ENCODE results near the gene CCDC71. TPM values are rescaled to one million over a fixed set of nuclear protein-coding genes. Genes with fewer than 3 reads are reported as not detected.

Gene CCDC71
- total RNA-seq, 2 experiments from 2014 or later = 30.0 to 30.9 TPM

DNA sequence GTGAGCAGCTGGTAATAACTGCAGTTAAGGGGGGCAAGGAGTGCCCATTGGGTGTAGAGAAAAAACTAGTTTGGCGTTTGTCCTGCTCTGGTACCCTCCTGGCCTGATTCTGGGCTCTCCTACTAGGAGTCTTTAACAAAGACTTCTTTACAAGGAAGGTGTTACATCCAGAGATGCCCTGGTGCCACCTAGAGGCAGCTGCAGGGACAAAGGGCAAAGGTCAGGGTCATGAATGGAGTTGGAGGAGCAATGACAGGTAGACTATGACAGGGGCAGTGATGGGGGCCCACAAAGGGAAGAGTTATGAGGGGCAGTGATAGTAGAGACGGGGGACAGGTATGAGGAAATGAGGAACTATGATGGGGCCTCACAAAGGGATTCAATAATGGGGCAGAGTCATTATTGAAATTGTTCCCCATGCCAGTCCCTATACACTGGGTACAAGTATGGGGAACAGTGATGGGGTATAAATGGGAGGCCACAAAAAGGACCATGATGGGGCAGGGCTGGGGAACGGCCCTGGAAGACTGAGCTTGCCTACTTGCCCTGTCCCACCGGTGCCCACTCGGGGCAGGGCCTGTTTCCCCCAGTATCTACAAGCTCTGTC lies 7.9 kb downstream of the CCDC71 start:
- peak overlapping the region; percentile 9 for H3K27ac Mint-ChIP-seq
- H3K4me1 Mint-ChIP-seq = peaks cover 15% of the 10 kb centered on the region
- no peaks in the 10 kb centered on the region for H3K9me3 Mint-ChIP-seq
- no peaks in the 10 kb centered on the region for H3K27me3 Mint-ChIP-seq
- peak; percentile 57 for DNase-seq
- no peak overlapping the region for H3K4me3 Mint-ChIP-seq
- peaks cover 6% of the 10 kb centered on the region for H3K36me3 Mint-ChIP-seq

DNA sequence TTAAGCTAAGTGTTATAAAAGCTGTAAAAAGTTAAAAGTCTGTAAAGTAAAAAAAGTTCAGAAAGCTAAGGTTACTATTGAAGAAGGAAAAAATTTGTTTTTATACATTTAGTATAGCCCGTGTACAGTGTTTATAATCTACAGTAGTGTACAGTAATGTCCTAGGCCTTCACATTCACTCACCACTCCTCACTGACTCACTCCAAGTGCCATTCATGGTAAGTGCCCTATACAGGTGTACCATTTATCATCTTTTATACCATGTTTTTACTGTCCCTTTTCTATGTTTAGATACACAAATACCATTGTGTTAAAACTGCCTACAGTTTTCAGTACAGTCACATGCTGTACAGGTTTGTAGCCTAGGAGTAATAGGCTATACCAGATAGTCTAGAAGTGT lies 8.8 kb downstream of the CCDC71 start:
- Mint-ChIP-seq H3K27ac (no peak overlapping the region), H3K27me3 (no peaks in the 10 kb centered on the region)

DNA sequence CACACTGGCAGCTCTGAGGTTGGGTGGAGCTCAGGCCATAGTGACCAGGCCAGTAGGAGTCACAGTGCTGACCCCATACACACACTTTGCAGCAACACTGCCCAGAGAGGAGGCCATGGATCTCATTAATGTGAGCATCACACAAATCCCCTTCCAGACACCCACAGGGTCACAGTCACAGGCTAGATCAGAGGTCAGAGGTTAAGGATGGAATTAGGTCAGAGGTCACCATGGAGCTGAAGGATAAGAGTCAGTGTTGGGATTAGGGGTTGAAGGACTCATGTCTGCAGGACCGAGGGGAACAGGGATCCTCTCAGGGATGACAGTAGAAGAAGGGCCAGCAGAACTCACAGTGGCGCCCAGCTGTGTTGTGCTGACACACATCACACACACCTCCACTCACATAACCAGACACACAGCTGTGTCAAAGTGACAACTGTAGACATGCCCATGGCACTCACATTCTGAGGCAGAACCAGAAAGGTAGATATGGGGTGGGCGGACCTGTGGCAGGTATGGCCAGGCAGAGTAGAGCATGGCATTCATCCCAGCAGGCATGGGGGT lies 12.7 kb downstream of the CCDC71 start:
- Mint-ChIP-seq H3K27me3 (no peaks in the 10 kb centered on the region), H3K27ac (no peak overlapping the region), H3K4me1 (peaks cover 2% of the 10 kb centered on the region), H3K9me3 (no peaks in the 10 kb centered on the region), H3K36me3 (peaks cover 1% of the 10 kb centered on the region), H3K4me3 (no peak overlapping the region)
- no peak for DNase-seq

More for the DNA sequence above, 8.8 kb downstream of the CCDC71 start:
- Mint-ChIP-seq H3K36me3 (peaks cover 3% of the 10 kb centered on the region), H3K4me3 (no peak overlapping the region), H3K9me3 (no peaks in the 10 kb centered on the region), H3K4me1 (peaks cover 14% of the 10 kb centered on the region)
- no peak for DNase-seq

DNA sequence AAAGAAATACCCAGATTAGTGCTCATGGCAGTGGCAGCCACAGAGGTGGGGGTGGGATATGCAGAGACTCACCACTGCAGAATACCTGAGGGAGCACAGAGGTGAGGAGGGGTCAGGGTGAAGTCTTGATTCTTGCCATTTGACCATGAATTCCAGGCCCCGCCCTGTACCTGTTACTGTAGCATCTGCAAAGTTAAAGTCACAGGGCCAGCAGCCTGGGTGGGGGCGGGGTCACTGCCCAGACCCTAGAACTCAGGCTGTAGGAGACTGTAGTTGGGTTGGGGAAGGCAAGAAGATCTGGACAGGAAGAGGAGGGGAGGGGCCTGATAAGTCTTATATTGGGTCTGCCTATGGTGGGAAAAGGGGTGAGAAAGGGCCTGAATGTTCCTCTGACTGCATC lies 14.5 kb downstream of the CCDC71 start:
- H3K4me1 Mint-ChIP-seq = no peaks in the 10 kb centered on the region
- H3K9me3 Mint-ChIP-seq = no peaks in the 10 kb centered on the region
- no peak overlapping the region for H3K27ac Mint-ChIP-seq
- no peaks in the 10 kb centered on the region for H3K27me3 Mint-ChIP-seq
- no peaks in the 10 kb centered on the region for H3K36me3 Mint-ChIP-seq
- DNase-seq = no peak
- H3K4me3 Mint-ChIP-seq = no peak overlapping the region

DNA sequence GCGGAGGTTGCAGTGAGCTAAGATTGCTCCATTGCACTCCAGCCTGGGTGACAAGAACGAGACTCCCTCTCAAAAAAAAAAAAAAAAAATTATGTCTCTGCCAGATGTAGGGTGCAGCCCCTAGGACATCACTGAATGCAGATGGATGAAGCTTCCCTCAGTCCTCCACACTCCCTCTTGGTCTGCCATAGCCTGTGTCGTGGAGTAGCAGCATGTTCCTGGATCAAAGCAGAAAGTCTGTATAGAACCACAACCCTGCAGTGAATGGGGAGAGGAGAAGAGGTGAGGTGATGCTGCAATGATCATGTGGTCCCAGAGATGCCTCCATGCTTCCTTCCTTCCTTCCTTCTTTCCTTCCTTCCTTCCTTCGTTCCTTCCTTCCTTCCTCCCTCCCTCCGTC lies 18.0 kb downstream of the CCDC71 start:
- Mint-ChIP-seq H3K4me3 (no peak overlapping the region), H3K36me3 (no peaks in the 10 kb centered on the region), H3K27ac (no peak overlapping the region), H3K27me3 (no peaks in the 10 kb centered on the region), H3K4me1 (no peaks in the 10 kb centered on the region), H3K9me3 (no peaks in the 10 kb centered on the region)
- DNase-seq = no peak

DNA sequence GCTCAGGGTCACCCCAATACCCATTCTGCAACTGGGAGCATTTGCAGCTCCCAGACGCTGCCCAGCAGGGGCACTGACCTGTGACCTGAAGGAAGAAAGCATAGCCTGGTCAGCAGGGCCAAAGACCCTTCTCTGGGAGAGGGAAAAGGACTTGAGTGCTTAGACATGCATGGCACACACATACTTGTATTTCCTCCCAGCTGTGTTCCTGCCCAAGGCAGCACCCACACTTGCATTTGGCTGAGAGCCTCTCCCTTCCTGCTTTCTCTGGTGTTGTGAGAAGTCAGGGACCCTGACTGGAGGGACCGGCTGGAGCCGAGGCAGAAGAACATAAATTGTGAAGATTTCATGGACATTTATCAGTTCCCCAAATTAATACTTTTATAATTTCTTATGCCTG lies 26.1 kb downstream of the CCDC71 start:
- DNase-seq = no peak
- no peaks in the 10 kb centered on the region for H3K4me1 Mint-ChIP-seq
- no peak overlapping the region for H3K27ac Mint-ChIP-seq
- no peak overlapping the region for H3K4me3 Mint-ChIP-seq
- no peaks in the 10 kb centered on the region for H3K27me3 Mint-ChIP-seq
- no peaks in the 10 kb centered on the region for H3K9me3 Mint-ChIP-seq
- no peaks in the 10 kb centered on the region for H3K36me3 Mint-ChIP-seq

DNA sequence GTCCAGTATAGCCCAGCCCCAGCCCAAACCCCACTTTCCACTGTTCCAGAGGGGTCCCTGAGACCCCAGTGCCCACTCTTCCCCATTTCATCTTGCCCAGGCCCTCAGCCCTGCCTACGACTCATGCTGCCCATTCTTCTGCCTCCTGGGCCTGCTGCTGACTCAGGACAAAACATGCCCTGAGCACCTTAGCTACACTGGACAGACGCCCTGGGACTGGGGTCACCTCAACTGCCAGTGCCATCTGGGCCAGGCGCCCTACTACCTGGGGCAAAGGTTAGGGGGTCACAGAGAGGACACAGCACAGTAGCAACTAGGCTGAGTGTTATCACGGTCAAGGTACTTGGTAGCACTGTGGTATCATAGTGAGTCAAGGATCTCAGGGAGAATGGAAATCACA lies 30.6 kb downstream of the CCDC71 start:
- Mint-ChIP-seq H3K9me3 (no peaks in the 10 kb centered on the region), H3K27me3 (peaks cover 31% of the 10 kb centered on the region), H3K27ac (no peak overlapping the region), H3K4me1 (peaks cover 8% of the 10 kb centered on the region), H3K4me3 (no peak overlapping the region), H3K36me3 (no peaks in the 10 kb centered on the region)
- DNase-seq = no peak

DNA sequence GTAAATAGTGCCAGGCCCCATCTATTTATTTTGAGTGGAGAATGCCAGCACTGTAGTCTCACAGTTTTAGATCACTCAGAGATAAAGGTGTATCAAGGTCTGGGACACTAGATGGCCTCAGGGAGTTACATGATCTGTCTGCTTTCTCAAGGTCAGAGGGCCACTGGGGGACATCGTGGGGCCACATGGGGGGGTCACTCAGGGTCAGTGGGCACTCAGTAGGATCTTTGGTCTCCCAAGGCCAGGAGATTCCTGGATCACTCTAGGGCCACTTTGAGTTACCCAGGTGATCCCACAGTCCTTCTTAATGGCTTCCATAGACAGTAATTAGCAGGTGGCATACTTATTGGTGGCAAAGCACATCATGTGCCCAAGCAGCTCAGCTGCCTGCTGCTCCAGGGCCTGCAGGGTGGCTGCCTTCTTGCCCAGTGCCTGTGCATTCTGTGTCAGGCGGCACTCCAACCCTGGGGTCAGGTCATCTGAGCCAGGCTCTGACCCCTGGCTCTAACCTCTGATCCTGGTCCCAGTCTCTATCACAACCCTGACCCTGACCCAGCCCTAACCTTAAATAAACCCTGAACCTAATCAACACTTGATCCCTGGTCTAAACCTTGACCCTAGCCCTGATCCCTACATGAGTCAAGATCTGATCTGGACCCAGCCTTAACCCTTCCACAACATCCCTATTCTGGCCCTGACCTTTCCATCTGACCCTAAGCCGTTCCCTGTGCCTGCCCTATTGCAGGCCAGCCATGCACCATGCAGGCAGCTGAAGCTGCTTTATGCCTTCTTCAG lies 31.5 kb downstream of the CCDC71 start:
- no peaks in the 10 kb centered on the region for H3K36me3 Mint-ChIP-seq
- H3K9me3 Mint-ChIP-seq = no peaks in the 10 kb centered on the region
- peaks cover 8% of the 10 kb centered on the region for H3K4me1 Mint-ChIP-seq
- no peak for DNase-seq
- no peak overlapping the region for H3K27ac Mint-ChIP-seq
- H3K4me3 Mint-ChIP-seq = no peak overlapping the region
- H3K27me3 Mint-ChIP-seq = peaks cover 31% of the 10 kb centered on the region

DNA sequence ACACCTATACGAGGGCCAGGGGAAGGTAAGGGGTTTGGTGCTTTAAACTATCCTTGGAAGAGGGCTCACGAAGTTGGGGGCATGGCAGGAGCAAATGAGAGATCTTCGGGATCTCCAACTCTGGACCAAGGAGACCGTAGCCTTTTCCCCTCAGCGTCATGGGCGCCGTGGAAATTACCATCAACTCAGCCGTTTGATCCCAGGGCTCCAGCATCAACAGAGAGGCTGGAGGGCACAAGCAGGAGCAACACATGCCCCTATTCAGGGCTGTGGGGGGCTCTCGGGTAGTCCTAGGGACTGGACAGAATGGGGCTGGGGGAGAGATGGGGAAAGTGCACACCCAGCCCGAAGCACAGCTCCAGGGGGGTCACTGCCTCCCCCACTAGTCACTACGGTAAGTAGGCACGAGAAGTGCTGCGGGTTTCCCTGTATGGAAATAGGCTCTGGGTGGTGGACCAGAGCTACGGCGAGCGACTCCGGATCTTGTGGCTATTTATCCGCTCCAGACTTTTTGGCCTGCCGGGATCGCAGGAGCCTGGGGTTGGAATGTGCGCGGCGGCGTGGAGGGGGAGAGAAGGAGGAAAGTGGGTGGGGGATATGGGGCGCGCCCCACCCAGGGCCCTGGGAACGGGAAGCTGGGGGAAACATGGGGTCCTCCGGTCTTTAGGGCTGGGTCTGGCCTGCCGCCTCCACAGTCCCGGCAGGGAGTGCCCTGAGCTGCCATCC lies 32.7 kb downstream of the CCDC71 start:
- Mint-ChIP-seq H3K4me1 (peaks cover 8% of the 10 kb centered on the region), H3K9me3 (no peaks in the 10 kb centered on the region), H3K27me3 (peaks cover 31% of the 10 kb centered on the region), H3K27ac (no peak overlapping the region), H3K36me3 (no peaks in the 10 kb centered on the region), H3K4me3 (peak overlapping the region; percentile 14)
- no peak for DNase-seq

DNA sequence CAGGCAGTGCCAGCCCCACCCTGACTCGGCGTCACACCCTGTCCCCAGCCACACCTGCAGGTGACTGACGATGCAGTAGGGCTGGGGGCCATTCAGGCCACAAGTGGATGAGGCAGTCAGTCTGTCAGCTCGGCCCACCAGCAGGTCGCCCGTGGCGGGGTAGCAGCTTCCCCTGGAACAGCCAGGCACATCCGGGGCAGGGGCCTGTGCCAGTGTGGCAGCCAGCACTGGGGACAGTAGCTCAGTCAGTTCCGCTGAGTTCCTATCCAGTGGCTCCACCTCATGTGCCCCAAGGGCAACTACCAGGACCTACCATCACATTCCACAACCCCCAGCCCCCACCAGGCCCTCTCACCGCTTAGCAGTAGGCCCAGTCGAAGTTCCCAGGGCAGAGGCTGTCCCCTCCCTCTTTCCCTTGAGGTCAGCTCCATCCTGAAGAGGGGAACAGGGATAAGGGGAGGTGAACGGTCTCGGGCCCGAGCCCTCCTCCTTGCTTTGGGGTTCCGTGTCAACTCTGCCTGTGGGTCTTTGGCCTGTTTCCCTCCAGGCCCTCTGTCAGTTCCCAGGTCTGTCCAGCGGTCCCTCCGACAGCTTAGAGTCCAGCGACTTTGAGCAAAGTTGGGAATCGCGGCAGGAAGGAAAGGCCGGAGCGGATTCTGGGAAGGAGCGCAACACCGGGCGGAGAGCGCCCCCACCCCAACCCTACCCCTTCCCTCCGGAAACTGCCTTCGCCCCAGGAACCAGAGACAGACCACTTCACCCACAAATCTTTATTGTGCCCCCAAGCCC lies 33.5 kb downstream of the CCDC71 start, which contains the start of gene LAMB2:
TSS of gene LAMB2 (minus strand) at position 614 of the 789 bp plus-strand sequence. CDS start at position 431, 183 bp downstream.
- Mint-ChIP-seq H3K36me3 (no peaks in the 10 kb centered on the region), H3K9me3 (no peaks in the 10 kb centered on the region), H3K27ac (no peak within 1 kb of the TSS), H3K4me1 (peaks cover 8% of the 10 kb centered on the region), H3K4me3 (peak within 1 kb of the TSS; percentile 14), H3K27me3 (peaks cover 31% of the 10 kb centered on the region)
- DNase-seq = no peak

DNA sequence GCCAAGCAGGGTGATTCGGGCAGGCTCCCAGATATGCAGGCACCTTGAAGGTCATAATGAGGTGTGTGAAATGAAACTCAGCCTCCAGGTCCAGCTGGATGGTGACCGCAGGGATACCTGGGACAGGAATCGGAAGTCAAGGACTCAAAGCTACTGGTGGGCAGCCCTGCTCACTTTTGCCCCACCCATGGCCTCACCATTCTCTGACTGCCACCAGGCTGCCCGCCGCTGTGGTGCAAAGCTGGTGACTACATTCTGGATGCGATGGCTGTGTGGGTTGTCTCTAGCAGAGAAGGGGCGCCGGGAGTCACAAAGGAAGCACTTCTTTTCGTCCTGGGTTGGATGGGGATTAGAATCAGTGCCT lies 34.1 kb downstream of the CCDC71 start:
- no peak for DNase-seq
- Mint-ChIP-seq H3K36me3 (no peaks in the 10 kb centered on the region), H3K27me3 (peaks cover 31% of the 10 kb centered on the region)

DNA sequence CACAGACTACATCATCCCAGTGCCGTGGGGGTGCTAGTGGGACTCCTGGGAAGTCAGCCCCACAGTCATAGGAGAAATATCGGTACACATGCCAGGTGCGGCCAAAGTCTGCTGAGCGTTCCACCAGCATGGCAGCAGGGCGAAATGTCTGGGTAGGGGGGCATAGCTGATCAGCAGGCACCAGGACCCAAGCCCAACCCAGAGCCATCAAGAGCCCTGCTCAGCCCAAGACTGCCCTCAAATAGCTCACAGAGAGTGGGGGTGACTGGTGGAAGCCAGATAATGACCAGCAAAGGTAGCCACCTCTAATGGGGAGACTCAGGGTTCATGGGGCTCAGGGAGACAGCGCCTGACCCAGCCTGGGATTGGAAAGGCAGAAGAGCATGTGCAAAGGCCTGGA lies 34.6 kb downstream of the CCDC71 start:
- Mint-ChIP-seq H3K4me1 (peaks cover 8% of the 10 kb centered on the region), H3K4me3 (no peak overlapping the region), H3K9me3 (no peaks in the 10 kb centered on the region), H3K36me3 (no peaks in the 10 kb centered on the region), H3K27me3 (peaks cover 31% of the 10 kb centered on the region), H3K27ac (no peak overlapping the region)
- no peak for DNase-seq

More for the DNA sequence above, 34.1 kb downstream of the CCDC71 start:
- Mint-ChIP-seq H3K4me1 (peaks cover 8% of the 10 kb centered on the region), H3K4me3 (no peak overlapping the region), H3K27ac (no peak overlapping the region), H3K9me3 (no peaks in the 10 kb centered on the region)

DNA sequence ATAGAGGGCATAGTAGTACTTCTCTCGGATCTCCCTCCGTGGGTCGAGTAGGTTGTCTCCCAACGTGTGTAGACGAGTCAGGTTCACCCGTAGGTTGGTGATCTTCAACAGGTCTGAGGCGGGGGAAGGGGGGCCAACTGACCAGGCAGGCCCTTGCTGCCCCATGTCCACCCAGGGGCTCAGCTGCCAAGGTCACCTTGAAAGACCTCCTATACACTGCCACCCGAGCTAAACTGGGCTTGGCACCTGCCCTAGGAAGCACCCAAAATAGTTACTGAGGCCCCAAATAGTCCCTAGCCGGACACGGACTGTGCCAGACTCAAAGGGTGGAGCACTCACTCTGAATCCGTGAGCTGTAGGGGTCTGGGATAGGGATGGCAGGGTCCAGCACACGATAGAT lies 35.1 kb downstream of the CCDC71 start:
- Mint-ChIP-seq H3K4me1 (peaks cover 8% of the 10 kb centered on the region), H3K27me3 (peaks cover 31% of the 10 kb centered on the region)

DNA sequence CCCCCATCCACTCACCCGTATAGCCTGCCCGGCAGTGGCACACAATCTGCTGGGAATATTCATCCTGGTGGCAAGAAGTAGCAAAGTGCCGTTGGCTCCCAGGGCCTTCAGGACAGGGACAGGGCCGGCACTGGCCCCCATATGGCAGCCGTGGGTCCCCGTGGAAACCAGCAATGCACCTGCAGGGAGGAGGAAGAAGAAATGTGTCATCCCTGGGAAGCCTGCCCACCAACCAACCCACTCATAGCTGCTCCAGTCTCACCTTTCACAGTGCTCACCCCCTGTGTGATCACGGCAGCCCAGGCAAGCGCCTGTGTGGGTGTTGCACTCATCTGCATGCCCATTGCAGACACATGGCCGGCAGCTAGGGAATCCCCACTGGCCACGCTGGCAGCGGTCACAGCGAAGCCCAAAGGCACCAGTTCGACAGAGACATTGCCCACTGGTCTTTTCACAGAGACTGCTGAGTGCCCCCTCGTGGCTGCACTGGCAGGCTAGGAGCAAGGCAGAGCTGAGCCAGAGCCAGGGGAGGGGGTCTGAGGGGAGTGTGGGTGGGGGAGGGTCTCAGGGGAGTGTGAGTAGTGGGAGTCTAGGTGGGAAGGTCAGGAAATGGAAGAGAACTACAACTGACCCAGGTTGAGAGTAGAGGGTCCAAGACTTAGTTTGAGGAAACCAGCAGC lies 41.0 kb downstream of the CCDC71 start:
- H3K36me3 Mint-ChIP-seq = no peaks in the 10 kb centered on the region
- no peaks in the 10 kb centered on the region for H3K9me3 Mint-ChIP-seq
- DNase-seq = no peak
- peaks cover 10% of the 10 kb centered on the region for H3K4me1 Mint-ChIP-seq
- no peak overlapping the region for H3K27ac Mint-ChIP-seq
- H3K4me3 Mint-ChIP-seq = no peak overlapping the region
- H3K27me3 Mint-ChIP-seq = no peaks in the 10 kb centered on the region

More for the DNA sequence above, 35.1 kb downstream of the CCDC71 start:
- Mint-ChIP-seq H3K36me3 (no peaks in the 10 kb centered on the region), H3K9me3 (no peaks in the 10 kb centered on the region), H3K4me3 (no peak overlapping the region), H3K27ac (no peak overlapping the region)
- DNase-seq = no peak
